Fibroblast of the conjunctiva (primary cell): ENCODE measurements around the gene PRC1.

Experiments used
- DNase-seq: peaks from one replicate; pipeline ENCODE4 v3.0.0-alpha.2; 2010; ENCODE audit warnings: low read depth

Gene PRC1

DNA sequence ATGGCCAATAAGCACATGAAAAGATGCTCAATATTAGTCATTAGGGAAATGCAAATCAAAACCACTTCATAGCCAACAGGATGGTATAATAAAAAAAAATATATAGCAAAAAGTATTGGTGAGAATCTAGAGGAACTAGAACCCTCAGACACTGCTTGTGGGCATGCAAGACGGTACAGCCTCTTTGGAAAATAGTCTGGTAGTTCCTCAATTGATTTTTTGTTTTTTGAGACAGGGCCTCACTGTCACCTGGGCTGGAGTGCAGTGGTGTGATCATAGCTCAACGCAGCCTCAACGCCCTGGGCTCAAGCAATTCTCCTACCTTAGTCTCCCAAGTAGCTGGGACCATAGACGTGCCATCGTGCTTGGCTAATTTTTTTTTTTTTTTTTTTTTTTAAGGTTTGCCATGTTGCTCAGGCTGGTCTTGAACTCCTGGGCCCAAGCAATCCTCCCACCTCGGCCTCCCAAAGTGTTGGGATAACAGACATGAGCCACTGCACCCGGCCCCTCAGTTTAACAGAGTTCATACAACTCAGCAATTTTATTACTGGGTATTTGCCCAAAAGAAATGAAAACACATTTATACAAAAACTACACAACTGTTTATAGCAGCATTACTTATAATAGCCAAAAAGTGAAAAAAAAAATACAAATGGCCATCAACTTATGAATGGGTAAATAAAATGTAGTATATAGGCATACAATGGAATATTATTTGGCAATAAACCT, 5.1 kb downstream of the PRC1 start:
- DNase-seq = no peak

DNA sequence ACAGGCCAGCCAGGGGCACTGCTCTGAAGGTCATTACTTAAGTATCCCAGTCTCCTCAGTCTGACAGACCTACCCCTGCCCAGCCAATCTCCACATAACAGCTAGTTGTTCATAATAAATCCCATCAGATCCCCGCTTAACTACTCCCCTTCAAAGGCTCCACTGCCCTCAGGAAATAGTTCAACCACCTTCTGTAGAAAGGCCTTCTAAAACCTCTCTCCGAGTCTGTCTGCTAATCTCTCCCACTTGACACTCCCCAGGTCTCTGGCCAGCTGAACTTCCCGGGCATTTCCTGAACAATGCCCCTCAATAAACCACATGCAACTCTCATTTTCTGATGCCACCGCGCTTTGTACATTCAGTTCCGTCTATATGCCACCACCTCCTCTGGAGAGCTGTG, 6.0 kb downstream of the PRC1 start:
- no peak for DNase-seq

DNA sequence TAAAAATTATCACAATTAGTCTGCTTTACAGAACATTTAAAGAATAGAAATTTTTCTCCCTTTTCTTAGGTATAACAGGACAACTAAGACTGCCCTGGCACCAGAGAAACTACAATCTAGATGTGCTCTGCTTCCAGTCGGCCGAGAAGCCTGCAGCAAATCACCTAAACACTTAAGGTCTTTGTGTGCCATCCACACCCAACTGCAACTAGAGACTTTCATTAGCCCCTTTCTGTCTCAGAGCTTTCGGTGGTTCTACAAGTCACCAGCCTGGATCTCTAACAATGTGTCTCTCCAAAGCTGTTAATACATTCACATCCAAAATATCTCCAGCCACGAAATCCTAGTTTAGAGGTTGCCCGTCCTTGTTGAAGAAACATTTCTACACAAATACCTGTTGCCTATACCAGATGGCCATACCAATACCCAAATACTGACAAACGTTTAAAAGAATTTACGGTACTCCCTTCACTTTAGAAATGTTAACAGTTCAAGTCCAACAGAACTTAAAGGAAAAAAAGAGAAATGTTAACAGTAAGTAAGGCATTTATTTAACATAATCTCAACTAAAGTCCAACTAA, 6.7 kb downstream of the PRC1 start:
- no peak for DNase-seq

DNA sequence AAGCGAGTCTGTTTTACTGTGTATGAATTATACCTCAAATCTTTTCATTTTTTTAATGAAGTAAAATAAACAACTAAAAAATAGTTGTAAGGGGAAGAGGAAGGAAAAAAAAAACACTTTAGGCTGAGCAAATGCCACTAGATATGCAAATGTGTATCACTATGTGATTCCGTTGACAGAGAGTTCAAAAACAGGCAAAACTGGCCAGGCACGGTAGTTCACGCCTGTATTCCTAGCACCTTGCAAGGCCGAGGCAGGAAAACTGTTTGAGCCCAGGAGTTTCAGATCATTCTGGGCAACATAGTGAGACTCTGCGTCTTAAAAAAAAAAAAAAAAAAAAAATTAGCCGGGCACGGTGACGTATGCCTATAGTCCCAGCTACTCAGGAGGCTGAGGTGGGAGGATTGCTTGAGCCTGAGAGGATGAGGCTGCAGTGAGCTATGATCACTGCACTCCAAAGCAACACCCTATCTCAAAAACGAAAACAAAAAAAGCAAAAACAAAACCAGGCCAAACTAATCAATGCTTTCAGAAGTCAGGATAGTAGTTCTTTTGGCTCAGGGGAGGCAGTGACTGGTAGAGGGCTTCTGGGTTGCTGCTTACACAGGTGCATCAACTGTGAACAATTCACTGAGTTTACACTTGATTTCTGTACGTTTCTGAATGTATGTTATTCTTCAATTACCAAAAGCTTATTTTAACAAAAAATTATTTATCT, 7.4 kb downstream of the PRC1 start:
- no peak for DNase-seq

DNA sequence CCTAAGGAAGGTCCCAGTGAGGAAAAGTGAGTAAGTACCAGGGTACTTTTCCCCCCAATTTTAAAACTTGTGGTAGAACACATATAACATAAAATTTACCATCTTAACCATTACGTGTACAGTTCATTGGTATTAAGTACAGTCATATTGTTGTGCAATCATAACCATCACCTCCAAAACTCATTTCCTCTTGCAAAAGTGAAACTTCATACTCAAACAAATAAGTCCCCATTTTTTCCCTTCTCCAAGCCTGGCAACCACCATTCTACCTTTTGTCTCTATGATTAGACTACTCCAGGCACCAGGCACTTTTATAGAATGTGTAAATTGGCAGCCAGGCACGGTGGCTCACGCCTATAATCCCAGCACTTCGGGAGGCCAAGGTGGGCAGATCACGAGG, 12.2 kb downstream of the PRC1 start:
- no peak for DNase-seq

DNA sequence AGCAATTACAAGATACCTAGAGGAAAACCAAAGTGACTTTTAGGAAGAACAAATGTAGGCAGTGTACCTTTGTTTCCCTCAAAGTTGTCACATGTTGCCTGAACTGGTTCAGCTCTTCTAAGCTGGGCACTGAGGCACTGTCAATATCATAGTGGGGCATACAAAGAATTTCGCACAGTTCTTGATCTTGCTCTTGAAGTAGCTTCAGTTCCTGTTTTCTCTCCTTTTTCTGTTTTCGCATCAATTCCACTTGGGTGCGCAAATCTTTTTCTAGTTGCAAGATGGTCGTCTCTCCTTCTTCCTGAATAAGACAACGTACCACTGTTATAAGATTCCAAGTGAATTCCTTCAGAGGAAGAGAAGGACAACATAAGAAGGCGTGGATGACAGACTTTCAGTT, 12.7 kb downstream of the PRC1 start:
- no peak for DNase-seq

DNA sequence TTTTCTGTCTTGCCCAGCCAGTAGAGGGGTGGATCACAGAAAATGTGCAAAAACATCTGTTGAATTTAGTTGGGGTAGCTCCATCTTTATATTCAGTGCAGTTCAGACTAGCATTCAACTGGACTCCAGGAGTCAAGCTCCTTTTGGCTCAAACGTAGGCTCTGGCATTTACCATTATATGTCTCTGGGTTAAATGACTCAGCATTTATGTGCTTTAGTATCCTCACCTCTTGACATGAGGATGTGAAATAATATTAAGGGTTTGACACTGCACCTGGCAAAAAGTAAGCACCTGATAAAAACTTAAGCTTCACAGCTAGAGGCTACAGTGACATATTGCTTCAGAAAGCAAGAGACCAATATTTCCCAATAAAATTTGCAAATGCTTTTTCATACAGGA, 14.8 kb downstream of the PRC1 start:
- DNase-seq = no peak

DNA sequence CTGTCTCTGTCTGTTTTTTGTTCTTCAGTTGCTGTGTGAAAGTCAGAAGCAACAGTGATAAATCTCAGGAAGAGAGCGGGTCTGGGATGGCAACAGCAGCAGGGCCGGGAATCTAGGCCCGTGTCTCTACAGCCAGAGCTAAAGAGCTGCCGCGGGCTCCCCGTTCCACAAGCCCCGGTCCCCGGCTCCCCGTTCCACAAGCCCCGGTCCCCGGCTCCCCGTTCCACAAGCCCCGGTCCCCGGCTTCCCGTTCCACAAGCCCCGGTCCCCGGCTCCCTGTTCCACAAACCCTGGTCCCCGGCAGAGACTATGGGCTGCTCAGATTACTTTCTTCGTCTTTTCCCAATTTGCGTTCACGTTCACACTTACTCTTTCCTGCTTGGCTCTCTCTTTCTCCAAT, 20.1 kb downstream of the PRC1 start:
- DNase-seq = no peak

DNA sequence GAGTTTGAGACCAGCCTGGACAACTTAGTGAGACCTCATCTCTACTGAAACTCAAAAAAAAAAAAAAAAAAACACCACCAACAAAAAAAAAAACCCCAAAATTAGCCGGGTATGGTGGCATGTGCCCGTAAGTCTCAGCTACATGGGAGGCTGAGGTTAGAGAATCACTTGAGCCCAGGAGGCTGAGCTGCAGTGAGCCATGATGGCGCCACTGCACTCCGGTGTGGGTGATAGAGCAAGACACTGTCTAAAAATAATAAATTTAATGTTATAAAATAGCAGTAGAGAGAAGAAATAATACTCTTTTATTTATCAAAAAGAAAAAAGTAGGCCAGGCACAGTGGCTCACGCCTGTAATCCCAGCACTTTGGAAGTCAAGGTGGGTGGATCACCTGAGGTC, 22.2 kb downstream of the PRC1 start:
- DNase-seq = no peak

DNA sequence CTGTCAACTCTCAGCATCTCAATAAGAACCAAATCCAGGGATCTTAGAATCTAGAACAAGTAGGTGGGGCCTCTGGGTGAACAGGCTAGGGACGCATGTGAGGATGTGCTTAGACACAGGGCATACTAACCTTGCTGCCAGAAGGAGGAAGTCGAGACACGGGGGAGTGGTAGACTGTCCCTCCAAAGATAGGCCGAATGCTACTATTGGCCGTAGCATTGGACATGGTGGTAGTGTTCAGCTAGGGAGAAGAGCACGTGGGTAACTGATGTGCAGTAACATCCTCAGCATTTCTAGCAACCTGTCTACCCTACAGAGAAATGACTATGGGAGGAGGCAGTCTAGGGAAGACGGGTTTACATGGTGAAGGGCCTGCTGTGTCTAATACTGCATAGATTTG, 24.1 kb downstream of the PRC1 start:
- DNase-seq = no peak

DNA sequence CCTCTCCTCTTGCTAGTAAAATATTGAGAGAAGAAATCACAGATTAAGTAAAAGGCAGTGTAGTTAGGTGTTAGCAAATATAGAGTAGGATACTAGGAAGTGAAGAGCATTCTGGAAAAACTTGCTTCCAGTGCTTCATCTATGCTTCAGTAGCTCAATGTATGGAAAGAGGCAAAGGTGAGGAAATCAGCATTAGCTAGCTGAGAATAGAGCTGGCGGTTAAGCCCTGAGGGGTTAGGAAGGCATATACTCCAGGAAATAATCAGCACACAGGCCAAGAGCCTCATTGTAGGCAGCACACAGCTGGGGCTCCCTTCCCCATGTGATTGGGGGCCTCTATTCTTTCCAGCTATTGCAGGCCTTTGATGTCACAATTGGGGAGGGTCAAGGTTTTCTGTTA, 25.9 kb downstream of the PRC1 start:
- DNase-seq = no peak

DNA sequence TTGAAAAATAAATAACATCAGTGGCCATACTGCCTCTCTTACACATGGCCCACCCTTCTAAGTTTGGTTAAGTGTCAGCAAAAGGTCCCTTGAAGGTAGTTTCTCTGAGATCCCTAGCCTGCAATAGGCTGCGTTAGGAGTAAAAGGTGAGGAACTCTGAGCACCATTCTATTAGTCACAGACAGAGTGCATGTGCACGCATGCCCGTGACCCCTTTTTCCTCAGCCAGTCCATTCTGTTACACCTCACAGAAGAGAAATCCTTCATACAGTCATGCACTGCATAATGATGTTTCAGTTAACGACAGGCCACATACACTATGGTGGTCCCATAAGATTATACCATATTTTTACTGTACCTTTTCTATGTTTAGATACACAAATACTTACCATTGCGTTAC, 27.1 kb downstream of the PRC1 start:
- no peak for DNase-seq

DNA sequence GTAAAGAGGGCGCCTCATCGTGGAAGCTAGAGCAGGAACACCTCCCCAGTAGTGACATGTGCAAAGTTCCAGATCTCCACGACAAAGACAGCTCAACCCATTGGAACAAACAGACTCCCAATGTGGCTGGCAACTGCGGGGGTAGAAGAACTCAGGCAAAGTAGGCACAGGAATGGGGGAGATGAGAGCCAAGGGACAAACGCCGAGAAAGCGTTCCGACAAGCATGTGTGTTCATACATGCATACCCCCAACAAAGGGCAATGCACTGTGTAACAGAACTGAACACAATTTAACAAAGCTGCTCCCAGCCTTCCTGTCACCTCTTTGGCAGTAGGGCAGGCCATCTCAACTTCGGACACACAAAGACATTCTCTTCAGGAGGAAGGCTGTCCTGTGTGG, 28.1 kb downstream of the PRC1 start:
- no peak for DNase-seq

DNA sequence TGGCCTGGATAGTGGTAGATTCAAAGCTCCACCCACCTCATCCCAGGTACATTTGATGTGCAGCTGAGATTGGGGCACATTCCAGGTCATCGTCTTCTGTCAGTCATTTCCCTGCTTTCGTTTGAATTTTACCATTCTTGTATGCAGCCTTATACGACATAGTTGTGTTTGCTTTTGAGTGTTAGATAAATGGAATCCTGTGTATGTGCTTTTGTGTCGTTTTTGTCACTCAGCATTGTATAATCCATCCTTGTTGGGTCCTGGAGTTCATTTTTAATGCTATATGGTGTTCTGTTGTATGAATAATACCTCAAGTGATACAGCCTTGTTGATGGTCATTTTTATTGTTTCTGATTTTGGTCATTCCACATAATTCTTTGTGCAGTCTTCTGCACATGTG, 32.3 kb downstream of the PRC1 start:
- no peak for DNase-seq

DNA sequence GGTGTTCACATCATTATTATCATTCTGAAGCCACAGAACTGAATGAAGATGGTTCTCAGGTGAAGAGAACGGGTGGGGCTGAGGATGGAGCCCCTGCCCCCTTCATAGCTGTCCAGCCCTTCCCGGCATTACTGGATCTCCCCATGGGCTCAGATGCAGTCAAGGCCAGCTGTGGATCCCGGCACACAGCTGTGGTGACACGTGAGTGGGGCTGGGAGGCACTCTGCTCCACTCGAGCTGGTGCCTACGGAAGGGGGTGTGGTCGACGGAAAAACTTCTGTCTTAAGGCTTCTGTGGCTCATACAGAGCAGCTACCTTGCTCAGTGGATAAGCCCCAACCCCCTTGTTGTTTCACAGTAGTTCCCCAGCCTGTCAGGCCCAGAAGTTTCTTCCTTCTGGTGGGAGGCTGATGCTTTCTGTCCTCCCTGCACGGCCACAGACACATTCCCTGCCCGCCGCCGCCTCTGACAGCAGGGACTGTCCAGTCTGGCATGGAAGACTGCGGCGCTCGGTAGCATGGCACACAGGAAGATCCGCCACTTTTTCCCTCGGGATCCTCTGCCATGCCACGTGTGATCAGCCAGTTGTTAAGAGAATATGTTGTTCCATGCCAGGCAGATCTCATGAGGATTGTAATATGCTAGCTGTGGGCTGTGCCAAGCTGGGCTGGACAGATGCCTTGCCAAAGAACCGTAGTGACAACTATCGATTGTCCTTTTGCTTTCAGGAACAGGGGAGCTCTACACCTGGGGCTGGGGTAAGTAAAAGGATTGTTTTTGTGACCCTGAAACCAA, 33.8 kb downstream of the PRC1 start:
- no peak for DNase-seq

DNA sequence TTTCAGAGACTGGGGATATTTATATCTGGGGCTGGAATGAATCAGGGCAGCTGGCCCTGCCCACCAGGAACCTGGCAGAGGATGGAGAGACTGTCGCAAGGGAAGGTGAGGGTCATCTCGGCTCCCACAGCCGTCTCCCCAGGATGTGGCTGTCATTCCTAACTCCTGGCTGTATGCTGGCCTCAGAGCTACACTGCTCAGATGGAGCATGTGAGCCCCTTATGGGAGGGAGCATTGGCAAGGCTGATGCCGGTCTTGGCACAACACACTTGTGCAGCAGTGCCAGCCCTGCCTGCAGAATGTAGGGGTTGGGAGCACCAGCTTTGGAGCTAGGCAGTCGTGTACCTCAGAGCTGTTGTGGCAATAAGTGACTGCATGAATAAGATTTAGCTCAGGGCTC, 34.4 kb downstream of the PRC1 start:
- peak; percentile 10 for DNase-seq

DNA sequence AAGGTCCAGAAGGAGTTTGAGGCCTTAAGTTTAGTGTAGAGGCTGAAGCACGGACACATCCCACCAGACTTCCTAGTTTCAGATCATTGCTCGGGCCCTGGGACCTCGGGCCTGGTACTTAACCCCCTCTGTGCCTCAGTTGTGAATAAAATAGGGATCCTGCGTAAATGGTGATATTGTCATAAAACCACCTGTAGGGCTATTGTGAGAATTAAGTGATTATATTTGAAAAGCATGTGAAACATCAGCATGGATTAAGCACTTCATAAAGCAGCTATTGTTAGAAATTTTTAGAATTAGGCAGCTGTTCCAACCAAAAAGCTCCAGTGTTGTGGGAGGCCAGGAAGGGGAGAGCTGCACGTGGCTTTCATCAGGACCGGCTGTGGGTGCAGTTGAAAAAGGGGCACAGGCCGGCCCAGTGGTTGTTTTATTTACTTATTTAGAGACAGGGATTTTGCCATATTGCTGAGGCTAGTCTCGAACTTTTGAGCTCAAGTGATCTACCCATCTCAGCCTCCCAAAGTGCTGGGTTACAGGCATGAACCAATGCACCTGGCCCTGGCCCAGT, 35.2 kb downstream of the PRC1 start:
- DNase-seq = no peak

DNA sequence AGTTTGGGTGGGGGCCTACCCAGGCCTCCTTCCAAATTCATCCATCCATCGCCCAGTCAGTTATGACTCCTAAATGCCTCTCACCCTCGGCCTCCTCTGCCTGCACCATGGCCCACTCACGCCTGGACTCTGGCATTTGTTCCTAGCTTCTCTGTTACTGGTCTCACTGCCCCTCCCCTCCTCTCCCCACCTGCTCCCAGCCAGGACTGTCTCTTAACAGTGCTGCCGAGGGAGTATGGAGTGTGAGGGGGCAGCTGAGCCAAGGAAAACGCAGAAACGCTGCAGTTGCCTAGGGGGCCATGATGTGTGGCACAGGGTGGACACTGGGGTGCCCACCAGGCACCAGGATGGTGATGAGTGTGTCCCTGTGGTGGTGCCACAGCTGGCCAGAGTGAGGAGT, 36.5 kb downstream of the PRC1 start:
- no peak for DNase-seq

DNA sequence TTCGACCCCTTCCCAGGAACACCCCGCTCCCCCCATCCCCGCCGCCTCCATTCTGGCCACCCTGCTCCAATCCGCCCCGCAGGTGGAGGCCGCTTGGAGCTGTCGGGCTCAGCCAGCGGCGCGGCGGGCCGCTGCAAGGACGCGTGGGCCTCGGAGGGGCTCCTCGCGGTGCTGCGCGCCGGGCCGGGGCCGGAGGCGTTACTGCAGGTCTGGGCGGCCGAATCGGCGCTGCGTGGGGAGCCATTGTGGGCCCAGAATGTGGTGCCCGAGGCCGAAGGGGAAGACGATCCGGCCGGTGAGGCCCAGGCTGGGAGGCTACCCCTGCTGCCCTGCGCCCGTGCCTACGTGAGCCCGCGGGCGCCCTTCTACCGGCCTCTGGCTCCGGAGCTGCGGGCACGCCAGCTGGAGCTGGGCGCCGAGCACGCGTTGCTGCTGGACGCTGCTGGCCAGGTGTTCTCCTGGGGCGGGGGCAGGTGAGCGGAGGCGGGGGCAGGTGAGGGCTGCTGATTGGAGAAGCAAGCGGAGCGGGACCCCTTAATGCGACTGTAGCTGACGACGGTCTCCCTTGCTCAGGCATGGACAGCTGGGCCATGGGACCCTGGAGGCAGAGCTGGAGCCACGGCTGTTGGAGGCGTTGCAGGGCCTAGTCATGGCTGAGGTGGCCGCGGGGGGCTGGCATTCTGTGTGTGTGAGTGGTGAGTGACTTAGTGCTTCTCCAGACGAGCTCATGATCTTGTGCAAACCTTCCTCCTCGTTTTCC, 37.1 kb downstream of the PRC1 start:
- DNase-seq = no peak

DNA sequence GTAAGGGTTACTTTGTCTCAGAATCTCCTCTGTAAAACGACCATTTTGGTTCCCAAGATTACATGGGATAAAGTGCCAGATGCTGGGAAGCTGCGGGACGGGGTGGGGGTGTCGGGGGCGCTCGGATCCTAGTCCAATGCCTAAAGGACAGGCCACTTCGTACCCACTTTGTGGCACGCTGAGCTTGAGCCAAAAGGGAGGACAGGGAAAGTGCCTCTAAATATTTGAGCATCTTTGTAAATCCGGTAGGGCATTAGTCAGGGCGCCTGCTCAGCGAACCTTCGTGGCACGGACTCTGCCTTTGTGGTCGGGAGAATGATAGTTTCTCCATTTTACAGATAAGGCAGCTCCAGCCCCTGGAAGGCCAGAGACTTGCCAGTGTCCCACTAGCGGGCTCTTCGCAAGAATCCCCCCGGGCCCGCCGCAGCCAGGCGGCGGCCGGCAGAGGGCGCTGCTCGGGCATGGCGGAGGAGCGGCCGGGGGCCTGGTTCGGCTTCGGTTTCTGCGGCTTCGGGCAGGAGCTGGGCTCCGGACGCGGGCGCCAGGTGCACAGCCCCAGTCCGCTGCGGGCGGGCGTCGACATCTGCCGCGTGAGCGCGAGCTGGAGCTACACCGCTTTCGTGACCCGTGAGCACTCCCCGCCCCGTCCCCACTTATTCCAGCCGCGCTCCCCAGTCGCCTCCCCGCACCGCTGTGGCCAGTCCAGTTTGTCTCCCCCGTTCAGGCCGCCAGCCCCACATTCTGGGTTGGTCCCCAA, 37.9 kb downstream of the PRC1 start:
- DNase-seq = peak; percentile 48
